HG03378 (cell line): ENCODE measurements around the gene GPRC5A.
A peak's percentile ranks its signal among the peaks of the same experiment; 100 is the strongest.

Experiments used
- ATAC-seq: cut with Tn5 transposase; IDR thresholded peaks from one replicate; pipeline ENCODE4 v1.9.1; 2021; ENCODE audit warnings: mild to moderate bottlenecking, moderate library complexity; ENCODE audit not compliant: unreplicated experiment

The GPRC5A gene

GRCh38 chr12:12909228-12909994 lies 18.0 kb downstream of the GPRC5A start:
- peak; percentile 66 for ATAC-seq

- no peak for ATAC-seq
These were observed 18.6 kb downstream of the GPRC5A start for GRCh38 chr12:12909995-12910420.

GRCh38 chr12:12912711-12913110 lies 21.3 kb downstream of the GPRC5A start:
- no peak for ATAC-seq

- no peak for ATAC-seq
These were observed 24.3 kb downstream of the GPRC5A start for GRCh38 chr12:12915656-12916055.

GRCh38 chr12:12916135-12916944 lies 25.0 kb downstream of the GPRC5A start:
- ATAC-seq = peak; percentile 91

GRCh38 chr12:12917517-12917916 lies 26.2 kb downstream of the GPRC5A start:
- no peak for ATAC-seq

GRCh38 chr12:12918781-12919389 lies 27.5 kb downstream of the GPRC5A start:
- no peak for ATAC-seq

GRCh38 chr12:12919666-12920435 lies 28.5 kb downstream of the GPRC5A start:
- no peak for ATAC-seq

- no peak for ATAC-seq
These were observed 30.8 kb downstream of the GPRC5A start for GRCh38 chr12:12922191-12922616.

GRCh38 chr12:12922978-12923377 lies 31.6 kb downstream of the GPRC5A start:
- no peak for ATAC-seq

GRCh38 chr12:12924169-12924568 lies 32.8 kb downstream of the GPRC5A start:
- ATAC-seq = no peak

GRCh38 chr12:12925388-12925787 lies 34.0 kb downstream of the GPRC5A start:
- ATAC-seq = no peak

GRCh38 chr12:12926571-12927071 lies 35.3 kb downstream of the GPRC5A start:
- ATAC-seq = no peak

GRCh38 chr12:12927211-12928079 lies 36.1 kb downstream of the GPRC5A start:
- ATAC-seq = no peak

GRCh38 chr12:12929696-12930095 lies 38.3 kb downstream of the GPRC5A start:
- ATAC-seq = no peak

- no peak for ATAC-seq
These were observed 39.4 kb downstream of the GPRC5A start for GRCh38 chr12:12930633-12931219.

- ATAC-seq = no peak
These were observed 42.4 kb downstream of the GPRC5A start for GRCh38 chr12:12933742-12934141.

GRCh38 chr12:12934556-12934955 lies 43.2 kb downstream of the GPRC5A start:
- no peak for ATAC-seq

- no peak for ATAC-seq
These were observed 45.7 kb downstream of the GPRC5A start for GRCh38 chr12:12936983-12937491.
